ENCODE results near the gene INTS4. TPM values are rescaled to one million over a fixed set of nuclear protein-coding genes. Genes with fewer than 3 reads are reported as not detected.
A peak's percentile ranks its signal among the peaks of the same experiment; 100 is the strongest.
"Not testable (repeated sequence)": the region's sequence is repeated elsewhere in the genome, so short reads cannot be mapped to it uniquely, and the experiment has no call there.

Gene INTS4
- total RNA-seq (2013) = 35.8 TPM
- polyA plus RNA-seq = 10 to 100 TPM; 23.5 to 41.7 (median 29.0) TPM
- polyA minus RNA-seq = 24.9 and 33.3 TPM in 2 replicates
- total RNA-seq = 12.6 to 44.6 (median 35.2) reads per million in 11 experiments

DNA sequence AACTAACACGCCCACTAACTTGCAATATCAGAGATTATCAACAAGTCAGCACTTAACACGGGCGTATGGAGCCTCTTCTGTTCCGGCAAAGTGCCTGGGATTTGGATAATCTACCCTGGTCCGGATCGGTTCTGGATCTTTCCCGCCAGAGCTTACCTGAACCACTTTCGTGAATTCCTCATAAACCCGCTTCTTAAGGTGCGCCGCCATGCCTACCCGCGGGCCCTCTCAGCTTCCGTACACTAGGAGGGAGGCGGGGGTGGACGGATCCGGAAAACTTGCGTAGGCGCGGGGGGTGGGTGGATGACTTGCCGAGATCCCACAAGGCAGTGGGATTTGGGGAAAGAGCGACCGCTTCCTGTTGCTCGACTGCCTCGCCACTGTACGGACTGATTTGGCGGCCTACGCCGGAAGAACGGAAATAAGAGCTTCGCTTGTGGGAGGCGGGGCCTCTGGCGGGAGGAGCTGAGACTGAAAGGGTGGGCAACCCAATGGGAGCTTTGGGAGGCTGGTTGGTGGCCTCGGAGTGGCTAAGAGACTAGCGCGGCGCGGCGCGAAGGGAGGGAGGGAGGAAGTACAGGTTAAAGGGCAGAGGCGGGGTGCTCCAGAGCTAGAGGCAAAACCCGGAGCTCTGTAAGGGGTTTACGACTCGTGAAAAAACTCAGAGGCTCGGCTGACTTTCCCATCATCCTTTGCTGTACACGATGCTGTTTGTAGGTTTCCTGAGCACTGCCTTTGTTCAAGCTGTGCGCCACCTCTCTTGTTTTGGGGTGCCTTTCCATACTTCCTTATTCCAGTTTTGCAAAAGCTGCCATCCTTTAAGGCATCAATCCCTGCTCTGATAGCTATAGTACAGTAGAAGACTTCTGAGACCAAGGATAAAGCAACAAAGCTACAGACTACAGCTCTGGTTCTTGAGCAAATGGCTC is at the start of gene INTS4:
Gene INTS4 (minus strand): TSS at position 235 of the 929 bp plus-strand sequence. CDS start 25 bp downstream, at position 210.
- Histone ChIP-seq H3K4me1 (ENCODE audit: control insufficient read depth in 1 of 2, insufficient read depth in 2 of 2, low read length in 2 of 2) (peaks cover 30 to 34% of the 10 kb centered on the region in 2 donors), H3K9me3 (replicated peaks in 1 of 2; ENCODE audit: control insufficient read depth in 1 of 2, insufficient read depth in 1 of 2, low read length in 2 of 2) (no peaks in the 10 kb centered on the region), H4K20me1 (ENCODE audit: insufficient read depth, low read length) (no peaks in the 10 kb centered on the region), H3K4me2 (replicated peaks; ENCODE audit: extremely low read depth, low read length, poor library complexity, severe bottlenecking) (peak within 1 kb of the TSS; percentile 78), H3K4me3 (replicated peaks in 1 of 3; ENCODE audit: low read depth in 2 of 3, low read length in 3 of 3) (peak within 1 kb of the TSS; percentile 56 to 97 (median 63)), H3K9ac (ENCODE audit: insufficient read depth, low read length, poor library complexity, severe bottlenecking) (peak within 1 kb of the TSS; percentile 73), H2AFZ (ENCODE audit: insufficient read depth, low read depth, low read length, poor library complexity, severe bottlenecking) (peak within 1 kb of the TSS; percentile 92), H3K27ac (ENCODE audit: low read depth in 1 of 2, low read length in 2 of 2) (peak within 1 kb of the TSS; percentile 72 to 79), H3K36me3 (replicated peaks in 1 of 2; ENCODE audit: control insufficient read depth in 1 of 2, insufficient read depth in 2 of 2, low read length in 2 of 2) (peaks cover 8 to 13% of the 10 kb centered on the region in 2 donors), H3K27me3 (ENCODE audit: control insufficient read depth in 2 of 2, insufficient read depth in 2 of 2, low read length in 2 of 2) (no peaks in the 10 kb centered on the region), H3K79me2 (ENCODE audit: insufficient read depth, low read length) (peaks cover 37% of the 10 kb centered on the region)
- WGBS (ENCODE audit: insufficient coverage) = under 1% methylated on average over 44 of the region's 47 CpGs
- H3K27ac Mint-ChIP-seq = peak within 1 kb of the TSS; percentile 94 to 98 (median 97)
- peaks cover 1 to 3% (median 2%) of the 10 kb centered on the region in 3 donors for H3K27me3 Mint-ChIP-seq (ENCODE audit: low read depth in 3 of 3)
- peaks cover 25% of the 10 kb centered on the region for H3K4me1 Mint-ChIP-seq
- DNase-seq = peak; percentile 97 to 98 (median 97)
- peak within 1 kb of the TSS; percentile 87 to 93 for H3K4me3 Mint-ChIP-seq
- intact Hi-C loops (cut with micrococcal nuclease) = loop anchor here (1.0 to 10.0 kb wide), 3 partner anchors 170 to 194 kb away; partner anchors contain the start of genes AAMDC (in 2 of the 2), RSF1 (in 2 of the 2), KCTD21 (in 1 of the 2) and USP35 (in 1 of the 2)
- H3K36me3 Mint-ChIP-seq = peaks cover 11 to 14% of the 10 kb centered on the region in 2 donors
- H3K9me3 Mint-ChIP-seq = no peaks in the 10 kb centered on the region
- TF ChIP-seq CTCF (IDR thresholded peaks at IDR 0.05) = no peak

DNA sequence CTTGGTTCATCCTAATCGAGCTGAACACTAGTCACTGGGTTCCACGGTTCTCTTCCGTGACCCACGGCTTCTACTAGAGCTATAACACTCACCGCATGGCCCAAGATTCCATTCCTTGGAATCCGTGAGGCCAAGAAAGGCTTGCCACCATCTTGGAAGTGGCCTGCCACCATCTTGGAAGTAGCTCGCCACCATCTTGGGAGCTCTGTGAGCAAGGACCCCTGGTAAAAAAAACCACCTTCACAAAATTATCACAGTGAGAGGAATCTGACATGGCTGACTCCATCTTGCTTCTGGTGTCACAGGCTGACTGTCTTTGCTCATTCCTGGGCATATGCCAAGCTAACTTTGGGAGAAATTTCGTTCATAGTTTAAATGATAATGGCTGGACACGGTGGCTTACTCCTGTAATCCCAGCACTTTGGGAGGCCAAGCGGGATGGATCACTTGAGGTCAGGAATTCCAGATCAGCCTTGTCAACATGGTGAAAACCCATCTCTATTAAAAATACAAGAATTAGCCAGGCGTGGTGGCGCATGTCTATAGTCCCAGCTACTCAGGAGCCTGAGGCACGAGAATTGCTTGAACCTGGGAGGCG is 47.5 kb upstream of the INTS4 start:
- Mint-ChIP-seq H3K27me3 (ENCODE audit: low read depth in 3 of 3) (peaks cover 0 to 3% (median 1%) of the 10 kb centered on the region in 3 donors), H3K36me3 (no peaks in the 10 kb centered on the region), H3K4me3 (no peak overlapping the region), H3K4me1 (peaks cover 20% of the 10 kb centered on the region), H3K27ac (no peak overlapping the region), H3K9me3 (no peaks in the 10 kb centered on the region)
- Histone ChIP-seq H3K4me3 (replicated peaks in 1 of 3; ENCODE audit: low read depth in 2 of 3, low read length in 3 of 3) (no peak overlapping the region), H3K36me3 (replicated peaks in 1 of 2; ENCODE audit: control insufficient read depth in 1 of 2, insufficient read depth in 2 of 2, low read length in 2 of 2) (no peaks in the 10 kb centered on the region), H3K9me3 (replicated peaks in 1 of 2; ENCODE audit: control insufficient read depth in 1 of 2, insufficient read depth in 1 of 2, low read length in 2 of 2) (no peaks in the 10 kb centered on the region), H4K20me1 (ENCODE audit: insufficient read depth, low read length) (no peaks in the 10 kb centered on the region), H3K4me2 (replicated peaks; ENCODE audit: extremely low read depth, low read length, poor library complexity, severe bottlenecking) (no peak overlapping the region), H3K79me2 (ENCODE audit: insufficient read depth, low read length) (no peaks in the 10 kb centered on the region), H3K4me1 (ENCODE audit: control insufficient read depth in 1 of 2, insufficient read depth in 2 of 2, low read length in 2 of 2) (peaks cover 17 to 20% of the 10 kb centered on the region in 2 donors), H3K27ac (ENCODE audit: low read depth in 1 of 2, low read length in 2 of 2) (no peak overlapping the region), H2AFZ (ENCODE audit: insufficient read depth, low read depth, low read length, poor library complexity, severe bottlenecking) (no peak overlapping the region), H3K9ac (ENCODE audit: insufficient read depth, low read length, poor library complexity, severe bottlenecking) (no peak overlapping the region), H3K27me3 (ENCODE audit: control insufficient read depth in 2 of 2, insufficient read depth in 2 of 2, low read length in 2 of 2) (no peaks in the 10 kb centered on the region)
- TF ChIP-seq CTCF (IDR thresholded peaks at IDR 0.05) = no peak
- intact Hi-C loops (cut with micrococcal nuclease) = no loop called here
- WGBS (ENCODE audit: insufficient coverage) = 99% methylated on average over 12 of the region's 14 CpGs
- no peak for DNase-seq

- H3K4me2 ChIP-seq (replicated peaks; ENCODE audit: extremely low read depth, low read length, poor library complexity, severe bottlenecking); H3K9ac ChIP-seq (ENCODE audit: insufficient read depth, low read length, poor library complexity, severe bottlenecking); H3K9me3 Mint-ChIP-seq; H3K9me3 ChIP-seq (replicated peaks in 1 of 2; ENCODE audit: control insufficient read depth in 1 of 2, insufficient read depth in 1 of 2, low read length in 2 of 2); H3K27ac Mint-ChIP-seq; intact Hi-C loops (cut with micrococcal nuclease); DNase-seq; H3K27ac ChIP-seq (ENCODE audit: low read depth in 1 of 2, low read length in 2 of 2); H3K4me3 Mint-ChIP-seq; H3K36me3 Mint-ChIP-seq; H3K4me3 ChIP-seq (replicated peaks in 1 of 3; ENCODE audit: low read depth in 2 of 3, low read length in 3 of 3); H3K27me3 ChIP-seq (ENCODE audit: control insufficient read depth in 2 of 2, insufficient read depth in 2 of 2, low read length in 2 of 2); H2AFZ ChIP-seq (ENCODE audit: insufficient read depth, low read depth, low read length, poor library complexity, severe bottlenecking); H3K27me3 Mint-ChIP-seq (ENCODE audit: low read depth in 3 of 3); H4K20me1 ChIP-seq (ENCODE audit: insufficient read depth, low read length); H3K36me3 ChIP-seq (replicated peaks in 1 of 2; ENCODE audit: control insufficient read depth in 1 of 2, insufficient read depth in 2 of 2, low read length in 2 of 2); H3K79me2 ChIP-seq (ENCODE audit: insufficient read depth, low read length): not testable (repeated sequence)
- peaks cover 15 to 19% of the 10 kb centered on the region in 2 donors for H3K4me1 ChIP-seq (ENCODE audit: control insufficient read depth in 1 of 2, insufficient read depth in 2 of 2, low read length in 2 of 2)
- H3K4me1 Mint-ChIP-seq = peaks cover 18% of the 10 kb centered on the region
- 100% methylated on average over 4 of the region's 8 CpGs for WGBS (ENCODE audit: insufficient coverage)
Observed at GRCh38 chr11:78041380-78041719, 46.9 kb upstream of the INTS4 start.

All from CD14-positive monocyte (primary cell).